ENCODE measurements around the gene DCHS2. TPM values are rescaled to one million over a fixed set of nuclear protein-coding genes. Genes with fewer than 3 reads are reported as not detected.

The DCHS2 gene
- polyA plus RNA-seq, 3 donors: not detected

DNA sequence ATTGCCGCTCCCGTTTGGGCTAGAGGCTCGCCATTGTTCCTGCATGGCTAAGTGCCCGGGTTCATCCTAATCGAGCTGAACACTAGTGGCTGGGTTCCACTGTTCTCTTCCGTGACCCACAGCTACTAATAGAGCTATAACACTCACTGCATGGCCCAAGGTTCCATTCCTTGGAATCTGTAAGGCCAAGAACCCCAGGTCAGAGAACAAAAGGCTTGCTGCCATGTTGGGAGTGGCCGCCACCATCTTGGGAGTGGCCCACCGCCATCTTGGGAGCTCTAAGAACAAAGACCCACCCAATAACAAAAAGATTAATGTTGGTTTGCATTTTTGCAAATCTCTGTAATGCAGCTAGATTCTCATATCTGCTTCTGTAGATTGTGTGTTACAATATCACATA lies 299.0 kb downstream of the DCHS2 start:
- H2AFZ ChIP-seq (ENCODE audit: insufficient read depth, low read depth, low read length, poor library complexity, severe bottlenecking): no peak overlapping the region
- H3K4me1 ChIP-seq (ENCODE audit: control insufficient read depth in 1 of 2, insufficient read depth in 2 of 2, low read length in 2 of 2): no peaks in the 10 kb centered on the region
- intact Hi-C loops (cut with micrococcal nuclease): no loop called here
- WGBS (ENCODE audit: insufficient coverage): 98% methylated on average over 5 of the region's 8 CpGs
- H3K4me1 Mint-ChIP-seq: no peaks in the 10 kb centered on the region
- peaks cover 0 to 5% of the 10 kb centered on the region in 2 donors for H3K9me3 ChIP-seq (replicated peaks in 1 of 2; ENCODE audit: control insufficient read depth in 1 of 2, insufficient read depth in 1 of 2, low read length in 2 of 2)
- no peaks in the 10 kb centered on the region for H4K20me1 ChIP-seq (ENCODE audit: insufficient read depth, low read length)
- H3K9ac ChIP-seq (ENCODE audit: insufficient read depth, low read length, poor library complexity, severe bottlenecking): no peak overlapping the region
- no peak overlapping the region for H3K4me3 ChIP-seq (replicated peaks in 1 of 3; ENCODE audit: low read depth in 2 of 3, low read length in 3 of 3)
- no peak overlapping the region for H3K4me3 Mint-ChIP-seq
- no peak overlapping the region for H3K27ac Mint-ChIP-seq
- H3K4me2 ChIP-seq (replicated peaks; ENCODE audit: extremely low read depth, low read length, poor library complexity, severe bottlenecking): no peak overlapping the region
- H3K9me3 Mint-ChIP-seq: peaks cover 0 to 11% (median 3%) of the 10 kb centered on the region in 7 donors
- no peak for DNase-seq
- TF ChIP-seq, protein P1, sequence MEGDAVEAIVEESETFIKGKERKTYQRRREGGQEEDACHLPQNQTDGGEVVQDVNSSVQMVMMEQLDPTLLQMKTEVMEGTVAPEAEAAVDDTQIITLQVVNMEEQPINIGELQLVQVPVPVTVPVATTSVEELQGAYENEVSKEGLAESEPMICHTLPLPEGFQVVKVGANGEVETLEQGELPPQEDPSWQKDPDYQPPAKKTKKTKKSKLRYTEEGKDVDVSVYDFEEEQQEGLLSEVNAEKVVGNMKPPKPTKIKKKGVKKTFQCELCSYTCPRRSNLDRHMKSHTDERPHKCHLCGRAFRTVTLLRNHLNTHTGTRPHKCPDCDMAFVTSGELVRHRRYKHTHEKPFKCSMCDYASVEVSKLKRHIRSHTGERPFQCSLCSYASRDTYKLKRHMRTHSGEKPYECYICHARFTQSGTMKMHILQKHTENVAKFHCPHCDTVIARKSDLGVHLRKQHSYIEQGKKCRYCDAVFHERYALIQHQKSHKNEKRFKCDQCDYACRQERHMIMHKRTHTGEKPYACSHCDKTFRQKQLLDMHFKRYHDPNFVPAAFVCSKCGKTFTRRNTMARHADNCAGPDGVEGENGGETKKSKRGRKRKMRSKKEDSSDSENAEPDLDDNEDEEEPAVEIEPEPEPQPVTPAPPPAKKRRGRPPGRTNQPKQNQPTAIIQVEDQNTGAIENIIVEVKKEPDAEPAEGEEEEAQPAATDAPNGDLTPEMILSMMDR (IDR thresholded peaks at IDR 0.05): no peak
- H3K36me3 ChIP-seq (replicated peaks in 1 of 2; ENCODE audit: control insufficient read depth in 1 of 2, insufficient read depth in 2 of 2, low read length in 2 of 2): no peaks in the 10 kb centered on the region
- peaks cover 1 to 2% (median 2%) of the 10 kb centered on the region in 3 donors for H3K27me3 Mint-ChIP-seq (ENCODE audit: low read depth in 3 of 3)
- H3K36me3 Mint-ChIP-seq: no peaks in the 10 kb centered on the region
- no peaks in the 10 kb centered on the region for H3K79me2 ChIP-seq (ENCODE audit: insufficient read depth, low read length)
- H3K27ac ChIP-seq (ENCODE audit: low read depth in 1 of 2, low read length in 2 of 2): no peak overlapping the region
- H3K27me3 ChIP-seq (ENCODE audit: control insufficient read depth in 2 of 2, insufficient read depth in 2 of 2, low read length in 2 of 2): no peaks in the 10 kb centered on the region

DNA sequence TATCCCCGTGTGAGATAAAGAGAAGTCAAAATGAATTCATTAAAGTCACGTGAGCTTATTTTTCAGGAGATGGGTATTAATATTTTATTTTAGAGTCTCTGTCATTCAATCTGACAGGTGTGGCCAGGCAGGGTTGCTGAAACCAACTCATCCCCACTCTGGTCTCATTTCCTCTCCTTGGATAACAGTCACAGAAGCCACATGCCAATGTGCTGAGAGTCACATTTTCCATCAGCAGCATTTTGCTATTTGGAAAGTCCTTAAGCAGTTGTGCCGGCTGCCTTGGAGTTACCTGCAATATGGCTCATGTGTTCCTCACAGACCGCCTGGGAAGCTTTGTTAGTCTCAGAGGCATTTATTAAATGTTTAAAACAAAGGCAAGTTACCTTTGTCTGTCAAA lies 302.3 kb downstream of the DCHS2 start:
- H3K27ac Mint-ChIP-seq: no peak overlapping the region
- no peaks in the 10 kb centered on the region for H4K20me1 ChIP-seq (ENCODE audit: insufficient read depth, low read length)
- H3K9ac ChIP-seq (ENCODE audit: insufficient read depth, low read length, poor library complexity, severe bottlenecking): no peak overlapping the region
- no peaks in the 10 kb centered on the region for H3K79me2 ChIP-seq (ENCODE audit: insufficient read depth, low read length)
- H3K36me3 Mint-ChIP-seq: no peaks in the 10 kb centered on the region
- peaks cover 4 to 5% of the 10 kb centered on the region in 2 donors for H3K9me3 ChIP-seq (replicated peaks in 1 of 2; ENCODE audit: control insufficient read depth in 1 of 2, insufficient read depth in 1 of 2, low read length in 2 of 2)
- no peak overlapping the region for H3K4me3 Mint-ChIP-seq
- H3K4me1 ChIP-seq (ENCODE audit: control insufficient read depth in 1 of 2, insufficient read depth in 2 of 2, low read length in 2 of 2): no peaks in the 10 kb centered on the region
- H3K4me1 Mint-ChIP-seq: no peaks in the 10 kb centered on the region
- intact Hi-C loops (cut with micrococcal nuclease): no loop called here
- no peak for DNase-seq
- TF ChIP-seq, protein P1 (IDR thresholded peaks at IDR 0.05): no peak
- H3K36me3 ChIP-seq (replicated peaks in 1 of 2; ENCODE audit: control insufficient read depth in 1 of 2, insufficient read depth in 2 of 2, low read length in 2 of 2): no peaks in the 10 kb centered on the region
- H3K9me3 Mint-ChIP-seq: peaks cover 0 to 11% (median 3%) of the 10 kb centered on the region in 7 donors
- H3K4me2 ChIP-seq (replicated peaks; ENCODE audit: extremely low read depth, low read length, poor library complexity, severe bottlenecking): no peak overlapping the region
- no peak overlapping the region for H2AFZ ChIP-seq (ENCODE audit: insufficient read depth, low read depth, low read length, poor library complexity, severe bottlenecking)
- H3K27me3 ChIP-seq (ENCODE audit: control insufficient read depth in 2 of 2, insufficient read depth in 2 of 2, low read length in 2 of 2): no peaks in the 10 kb centered on the region
- H3K27ac ChIP-seq (ENCODE audit: low read depth in 1 of 2, low read length in 2 of 2): no peak overlapping the region
- WGBS (ENCODE audit: insufficient coverage): 100% methylated on average over 1 of the region's 4 CpGs
- no peak overlapping the region for H3K4me3 ChIP-seq (replicated peaks in 1 of 3; ENCODE audit: low read depth in 2 of 3, low read length in 3 of 3)
- peaks cover 0 to 2% (median 2%) of the 10 kb centered on the region in 3 donors for H3K27me3 Mint-ChIP-seq (ENCODE audit: low read depth in 3 of 3)

Data from CD14-positive monocyte (primary cell).